Endodermal cell (in vitro differentiated cells): ENCODE results near the gene CTSD. TPM values are rescaled to one million over a fixed set of nuclear protein-coding genes. Genes with fewer than 3 reads are reported as not detected.

Experiments
- DNase-seq: peaks from one replicate; pipeline ENCODE4 v3.0.0-alpha.2; 2017
- H3K27ac ChIP-seq: 2 replicates; pipeline ENCODE4 v1.5.1; 2013; ENCODE audit warnings: mild to moderate bottlenecking, low read depth, low read length, moderate library complexity
- H3K27me3 ChIP-seq: 2 replicates; pipeline ENCODE4 v1.6.1; 2013; ENCODE audit warnings: mild to moderate bottlenecking, low read length, moderate library complexity; ENCODE audit not compliant: insufficient read depth, control insufficient read depth, poor library complexity, severe bottlenecking
- H3K36me3 ChIP-seq: 2 replicates; pipeline ENCODE4 v1.7.0; 2013; ENCODE audit warnings: mild to moderate bottlenecking, low read length, moderate library complexity; ENCODE audit not compliant: control insufficient read depth, insufficient read depth
- H3K4me1 ChIP-seq: one replicate; pipeline ENCODE4 v1.7.0; 2013; ENCODE audit warnings: low read length; ENCODE audit not compliant: control insufficient read depth, insufficient read depth
- H3K4me3 ChIP-seq: 2 replicates; pipeline ENCODE4 v1.5.1; 2013; ENCODE audit warnings: mild to moderate bottlenecking, low read length, moderate library complexity
- H3K9ac ChIP-seq: 2 replicates; pipeline ENCODE4 v1.6.1; 2013; ENCODE audit warnings: mild to moderate bottlenecking, low read length, moderate library complexity; ENCODE audit not compliant: poor library complexity, severe bottlenecking; ENCODE audit errors: extremely low read depth
- H3K9me3 ChIP-seq: 2 replicates; pipeline ENCODE4 v1.6.1; 2013; ENCODE audit warnings: mild to moderate bottlenecking, low read length, moderate library complexity; ENCODE audit not compliant: control insufficient read depth
- H3K27ac Mint-ChIP-seq: 2 replicates; pipeline ENCODE4 v1.8.0; 2020; ENCODE audit warnings: mixed read lengths
- H3K27me3 Mint-ChIP-seq: 2 replicates; pipeline ENCODE4 v1.8.0; 2021; ENCODE audit warnings: mild to moderate bottlenecking, mixed read lengths; ENCODE audit not compliant: insufficient read depth
- H3K36me3 Mint-ChIP-seq: 2 replicates; pipeline ENCODE4 v1.8.0; 2020; ENCODE audit warnings: low read depth, mixed read lengths
- H3K4me1 Mint-ChIP-seq: 2 replicates; pipeline ENCODE4 v1.8.0; 2020; ENCODE audit warnings: mixed read lengths
- H3K4me3 Mint-ChIP-seq: 2 replicates; pipeline ENCODE4 v1.8.0; 2020; ENCODE audit warnings: mild to moderate bottlenecking, moderate library complexity, mixed read lengths
- H3K9me3 Mint-ChIP-seq: 2 replicates; pipeline ENCODE4 v1.8.0; 2020; ENCODE audit warnings: mild to moderate bottlenecking, mixed read lengths
- CTCF ChIP-seq: fragments of 200-600 bp; sonication (generic); conservative IDR thresholded peaks from 2 replicates; pipeline ENCODE4 v1.5.0; 2021; ENCODE audit warnings: antibody characterized with exemption, mild to moderate bottlenecking
- WGBS, 2 experiments: methylation state at CpG; one replicate each; pipeline versions ENCODE4 v1.1.5 to v1.1.7; 2013; ENCODE audit warnings: missing lambda C conversion rate in 2 of 2, mixed read lengths in 1 of 2; ENCODE audit not compliant: insufficient coverage in 1 of 2, insufficient read length in 1 of 2; 5-methylcytosine and 5-hydroxymethylcytosine counted together
- total RNA-seq, 2 donors: library from RNA; stranded (reverse); fragmentation: NEBNext Ultra II Directional in 1 of 2; extraction: Animal tissue kit (Norgen Biotek cat#: 25700) in 1 of 2; gene quantifications; 2 replicates in 1 of 2; 3 replicates in 1 of 2; pipeline ENCODE4 v1.2.1, GENCODE V29; 2021

CTSD gene
- total RNA-seq, 2 donors from 2014 or later: 185 to 208 TPM

- Histone ChIP-seq H3K27me3 (peaks cover 42% of the 10 kb centered on the region), H3K4me3 (no peak within 1 kb of the TSS), H3K9ac (no peak within 1 kb of the TSS), H3K27ac (no peak within 1 kb of the TSS), H3K36me3 (no peaks in the 10 kb centered on the region), H3K9me3 (no peaks in the 10 kb centered on the region), H3K4me1 (no peaks in the 10 kb centered on the region)
- H3K9me3 Mint-ChIP-seq: no peaks in the 10 kb centered on the region
- H3K36me3 Mint-ChIP-seq: peaks cover 4% of the 10 kb centered on the region
- peak within 1 kb of the TSS; percentile 45 for H3K4me3 Mint-ChIP-seq
- no peak within 1 kb of the TSS for H3K27ac Mint-ChIP-seq
- WGBS, 2 experiments: 72 to 83% methylated on average over 3 to 6 of the region's 6 CpGs
- peaks cover 6% of the 10 kb centered on the region for H3K4me1 Mint-ChIP-seq
- no peak for TF ChIP-seq CTCF
- no peak for DNase-seq
- H3K27me3 Mint-ChIP-seq: peaks cover 49% of the 10 kb centered on the region
These were observed 13.3 kb downstream of the CTSD start, which contains the start of gene IFITM10 for GRCh38 chr11:1750481-1750839. Gene IFITM10, minus strand, starts transcription at chr11:1750595. Its CDS starts 153 bp downstream, at chr11:1750442.

GRCh38 chr11:1749395-1750351, 14.1 kb downstream of the CTSD start:
- Histone ChIP-seq H3K9me3 (no peaks in the 10 kb centered on the region), H3K9ac (no peak overlapping the region), H3K4me1 (no peaks in the 10 kb centered on the region), H3K27me3 (peaks cover 42% of the 10 kb centered on the region), H3K27ac (no peak overlapping the region), H3K4me3 (no peak overlapping the region), H3K36me3 (no peaks in the 10 kb centered on the region)
- H3K4me1 Mint-ChIP-seq: peaks cover 6% of the 10 kb centered on the region
- no peaks in the 10 kb centered on the region for H3K9me3 Mint-ChIP-seq
- peaks cover 53% of the 10 kb centered on the region for H3K27me3 Mint-ChIP-seq
- peak overlapping the region; percentile 45 for H3K4me3 Mint-ChIP-seq
- TF ChIP-seq CTCF: no peak
- 46 to 53% methylated on average over 19 to 25 of the region's 25 CpGs for WGBS, 2 experiments
- H3K36me3 Mint-ChIP-seq: peaks cover 2% of the 10 kb centered on the region
- DNase-seq: no peak
- no peak overlapping the region for H3K27ac Mint-ChIP-seq

DNA sequence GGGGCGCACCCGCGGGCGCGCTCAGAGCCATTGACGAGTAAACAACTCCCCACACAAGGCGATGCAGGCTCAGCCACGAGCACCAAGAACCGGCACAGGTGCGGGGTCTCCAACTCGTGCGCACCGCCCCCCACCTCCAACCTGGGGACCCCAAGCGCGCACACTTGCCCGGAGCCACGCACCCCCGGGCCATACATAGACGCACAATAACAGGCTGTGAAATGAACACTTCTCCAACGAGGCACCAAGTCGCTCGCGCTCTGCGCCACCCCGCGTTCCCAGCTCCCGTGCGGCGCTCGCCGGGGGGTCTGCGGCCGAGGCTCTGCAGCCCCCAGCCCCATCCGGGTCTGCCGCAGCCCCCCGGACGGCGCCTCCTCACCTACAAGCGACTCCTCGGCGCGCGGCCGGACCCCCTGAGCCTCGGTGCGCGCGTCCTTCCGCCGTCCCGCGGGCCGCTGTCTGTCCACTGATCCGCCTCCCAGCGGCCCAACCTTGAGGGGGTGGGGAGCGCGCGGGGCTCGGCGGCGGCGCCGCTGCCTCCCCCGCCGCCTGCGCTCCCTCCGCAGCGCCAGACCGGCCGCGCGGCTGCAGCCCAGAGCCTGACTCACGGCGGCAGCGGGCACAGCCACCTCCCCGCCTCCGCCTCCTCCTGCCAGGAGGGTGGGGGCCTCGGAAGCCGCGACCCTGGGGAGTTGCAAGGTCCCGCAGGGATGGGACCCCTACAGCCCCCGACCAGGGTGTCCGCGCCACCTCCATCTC, 14.9 kb downstream of the CTSD start:
- Histone ChIP-seq H3K4me3 (peak overlapping the region; percentile 35), H3K9me3 (no peaks in the 10 kb centered on the region), H3K36me3 (no peaks in the 10 kb centered on the region), H3K9ac (no peak overlapping the region), H3K27ac (no peak overlapping the region), H3K27me3 (peaks cover 44% of the 10 kb centered on the region), H3K4me1 (no peaks in the 10 kb centered on the region)
- H3K9me3 Mint-ChIP-seq: no peaks in the 10 kb centered on the region
- DNase-seq: no peak
- WGBS, 2 experiments: 6 to 10% methylated on average over 22 to 84 of the region's 84 CpGs
- H3K27ac Mint-ChIP-seq: no peak overlapping the region
- peak overlapping the region; percentile 49 for H3K4me3 Mint-ChIP-seq
- peaks cover 6% of the 10 kb centered on the region for H3K4me1 Mint-ChIP-seq
- H3K36me3 Mint-ChIP-seq: peaks cover 2% of the 10 kb centered on the region
- H3K27me3 Mint-ChIP-seq: peaks cover 55% of the 10 kb centered on the region
- TF ChIP-seq CTCF: no peak
